GM21447 (cell line): ENCODE measurements around the gene MEGF6.

Experiments used
- ATAC-seq: cut with Tn5 transposase; IDR thresholded peaks from one replicate; pipeline ENCODE4 v1.9.1; 2021; ENCODE audit not compliant: unreplicated experiment

MEGF6 gene

DNA sequence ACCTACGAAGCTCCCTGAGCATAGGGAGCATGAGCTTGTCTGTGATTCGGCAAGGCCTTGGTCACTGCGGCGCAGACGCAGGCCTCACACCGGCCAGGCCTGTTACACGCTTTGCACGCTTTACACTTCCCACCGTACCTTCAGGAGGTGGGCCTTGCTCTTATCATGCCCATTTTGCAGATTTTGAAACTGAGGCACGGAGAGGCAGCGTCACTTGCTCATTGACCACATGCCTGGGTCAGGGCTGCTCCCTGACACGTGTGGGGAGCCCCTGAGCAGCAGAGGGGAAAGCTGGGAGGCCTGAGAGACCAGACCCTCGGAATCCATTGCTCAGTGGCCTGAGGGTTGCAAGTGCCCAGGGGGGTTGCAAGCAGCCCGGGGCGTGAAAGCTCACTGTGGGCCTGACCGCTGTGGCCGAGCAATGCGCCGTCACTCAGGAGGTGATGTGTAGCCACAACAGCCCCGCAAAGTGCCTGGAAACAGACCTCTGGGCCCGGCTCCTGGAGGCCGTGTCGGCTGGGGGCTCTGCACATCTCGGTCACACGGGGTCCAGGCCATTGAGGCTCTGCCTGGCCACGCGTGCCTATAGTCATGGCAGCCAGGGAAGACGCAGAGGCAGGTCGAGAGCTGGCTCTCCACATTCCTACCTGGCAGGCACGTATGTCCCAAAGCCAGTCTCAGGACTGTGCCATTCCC is 149.9 kb downstream of the MEGF6 start:
- no peak for ATAC-seq

DNA sequence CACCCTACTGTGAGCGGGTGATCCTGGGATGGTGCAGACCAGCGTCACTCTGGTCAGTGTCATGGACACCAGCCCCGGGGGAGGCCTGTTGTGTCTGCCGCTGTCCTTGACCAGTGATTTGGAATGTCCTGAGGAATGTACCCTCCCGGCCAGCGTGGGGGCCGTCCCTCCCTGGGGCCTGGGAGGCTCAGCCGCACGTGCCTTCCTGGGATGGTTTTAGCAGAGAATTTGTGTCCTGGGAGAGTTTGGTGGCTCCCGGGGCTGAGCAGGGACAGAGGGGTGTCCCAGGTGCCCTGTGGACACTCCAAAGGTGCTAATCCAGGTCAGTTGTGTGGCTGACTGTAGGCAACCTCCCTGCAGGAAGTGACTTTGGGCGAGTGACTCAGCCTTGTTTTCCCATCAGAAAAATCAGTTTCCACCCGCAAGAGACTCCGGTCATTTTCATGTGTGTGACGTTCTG is 150.6 kb downstream of the MEGF6 start:
- ATAC-seq, result no peak

DNA sequence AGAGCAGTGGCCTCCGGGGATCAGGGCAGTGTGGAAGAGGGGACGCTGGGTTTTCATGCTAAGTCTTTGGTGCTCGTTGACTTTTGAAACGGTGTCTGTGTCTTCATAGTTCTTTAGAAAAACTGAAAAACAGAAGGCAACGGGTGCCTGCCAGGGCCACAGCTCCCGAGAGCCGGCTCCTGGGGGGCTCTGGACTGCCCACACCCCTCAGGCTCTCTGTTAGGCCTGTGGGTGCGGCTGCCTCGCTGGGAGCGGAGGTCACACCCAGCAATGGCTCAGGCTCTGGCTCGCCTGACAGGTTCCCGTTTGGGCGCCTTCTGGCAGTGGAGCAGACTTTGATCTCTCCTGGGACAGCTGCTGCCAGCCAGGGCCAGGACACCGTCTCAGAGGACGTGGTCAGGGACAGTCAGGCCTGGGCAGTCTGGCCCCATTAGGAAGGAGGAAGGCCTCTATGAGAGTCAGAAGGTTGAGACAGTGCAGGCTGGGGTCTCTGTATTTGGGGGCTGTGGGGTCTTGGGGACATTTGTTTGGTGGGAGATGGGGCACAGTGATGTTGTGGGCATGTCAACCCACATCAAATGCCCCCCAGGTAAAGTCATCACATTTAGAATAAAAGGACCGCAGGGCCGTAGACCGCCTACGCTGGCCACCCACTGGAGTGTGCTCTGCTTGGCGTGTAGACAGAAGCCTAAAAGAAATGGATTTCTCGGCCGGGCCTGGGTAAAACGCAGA is 151.2 kb downstream of the MEGF6 start:
- ATAC-seq, result no peak

DNA sequence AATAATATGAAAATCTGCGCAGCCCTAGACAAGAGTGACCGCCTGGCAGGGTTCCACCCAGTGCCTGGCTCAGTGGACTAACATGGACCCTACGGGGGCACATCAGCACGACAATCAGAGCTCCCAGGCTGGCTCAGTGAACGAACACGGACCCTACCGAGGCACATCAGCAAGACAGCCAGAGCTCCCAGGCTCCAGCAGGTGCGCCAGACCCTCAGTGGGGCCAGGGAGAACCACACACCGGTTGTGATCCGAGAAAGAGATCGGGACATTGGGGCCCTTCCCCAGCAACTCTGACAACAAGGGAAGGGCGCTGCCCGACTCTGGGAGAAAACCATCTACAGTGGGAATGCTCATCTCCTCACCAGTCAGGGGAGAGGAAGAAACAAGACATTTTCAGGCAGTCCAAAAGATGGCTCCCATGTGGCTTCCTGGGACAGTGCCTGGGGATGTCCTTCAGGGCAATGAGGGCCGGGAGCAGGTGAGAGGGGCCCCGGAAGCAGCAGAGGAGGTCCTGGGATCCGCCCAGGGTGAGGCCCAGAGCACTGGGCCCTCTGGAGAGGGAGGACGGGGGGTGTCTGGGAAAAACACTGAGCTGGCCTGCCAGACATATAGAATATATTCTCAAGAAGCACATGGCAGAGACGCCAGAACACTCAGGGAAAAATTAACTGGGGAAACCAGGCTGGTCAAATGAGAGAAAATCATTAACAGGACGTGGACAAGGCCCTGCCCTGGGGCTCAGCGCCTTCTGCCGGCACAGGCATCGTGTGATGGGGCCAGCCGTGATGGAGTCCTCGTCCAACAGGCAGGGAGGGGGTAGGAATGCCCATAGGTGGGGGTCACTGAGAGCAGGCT is 152.0 kb downstream of the MEGF6 start:
- no peak for ATAC-seq

DNA sequence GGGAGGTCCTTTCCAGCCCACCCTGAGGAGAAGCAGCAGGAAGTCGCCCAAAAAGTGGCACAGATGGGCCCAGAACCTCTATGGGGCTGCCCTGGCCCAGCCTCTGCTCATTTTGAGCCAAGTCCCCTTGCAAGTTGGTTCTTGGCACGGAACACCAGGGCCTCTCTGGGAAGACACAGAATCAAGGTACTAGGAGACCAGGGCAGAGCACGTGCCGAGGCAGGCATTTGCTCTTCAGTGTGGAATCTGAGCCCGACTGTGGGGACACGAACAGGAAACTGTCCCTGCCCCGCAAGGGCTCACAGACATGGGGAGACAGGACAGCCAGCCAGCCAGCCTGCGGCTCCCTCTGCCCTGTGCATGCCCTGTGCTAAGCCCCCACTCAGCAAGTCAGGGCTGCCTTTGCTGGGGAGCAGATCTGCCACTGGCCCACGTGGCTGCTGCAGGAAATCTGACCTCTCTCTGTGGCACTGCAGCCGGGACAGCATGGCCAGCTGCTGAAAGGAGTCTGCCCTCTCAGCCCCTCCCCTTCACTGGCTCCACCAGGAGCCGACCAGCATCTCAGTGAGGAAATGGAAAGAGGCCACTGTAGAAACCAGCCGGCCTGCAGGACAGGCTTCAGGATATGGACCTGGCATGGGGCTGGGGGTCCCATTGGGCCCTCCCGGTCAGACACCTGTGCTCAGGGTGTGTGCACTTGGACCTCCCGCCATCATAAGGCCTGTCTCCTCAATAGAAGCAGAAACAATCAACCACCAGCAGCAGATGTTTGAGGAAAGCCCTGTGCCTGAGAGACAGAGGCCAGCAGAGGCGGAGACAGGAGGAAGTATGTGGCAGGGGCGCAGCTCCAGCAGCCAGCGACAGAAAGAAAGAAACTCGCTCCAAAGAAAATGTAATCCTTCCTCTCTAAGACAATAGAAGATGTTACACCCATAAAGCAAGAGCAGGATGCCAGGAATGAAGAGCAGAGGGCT is 153.1 kb downstream of the MEGF6 start:
- no peak for ATAC-seq

DNA sequence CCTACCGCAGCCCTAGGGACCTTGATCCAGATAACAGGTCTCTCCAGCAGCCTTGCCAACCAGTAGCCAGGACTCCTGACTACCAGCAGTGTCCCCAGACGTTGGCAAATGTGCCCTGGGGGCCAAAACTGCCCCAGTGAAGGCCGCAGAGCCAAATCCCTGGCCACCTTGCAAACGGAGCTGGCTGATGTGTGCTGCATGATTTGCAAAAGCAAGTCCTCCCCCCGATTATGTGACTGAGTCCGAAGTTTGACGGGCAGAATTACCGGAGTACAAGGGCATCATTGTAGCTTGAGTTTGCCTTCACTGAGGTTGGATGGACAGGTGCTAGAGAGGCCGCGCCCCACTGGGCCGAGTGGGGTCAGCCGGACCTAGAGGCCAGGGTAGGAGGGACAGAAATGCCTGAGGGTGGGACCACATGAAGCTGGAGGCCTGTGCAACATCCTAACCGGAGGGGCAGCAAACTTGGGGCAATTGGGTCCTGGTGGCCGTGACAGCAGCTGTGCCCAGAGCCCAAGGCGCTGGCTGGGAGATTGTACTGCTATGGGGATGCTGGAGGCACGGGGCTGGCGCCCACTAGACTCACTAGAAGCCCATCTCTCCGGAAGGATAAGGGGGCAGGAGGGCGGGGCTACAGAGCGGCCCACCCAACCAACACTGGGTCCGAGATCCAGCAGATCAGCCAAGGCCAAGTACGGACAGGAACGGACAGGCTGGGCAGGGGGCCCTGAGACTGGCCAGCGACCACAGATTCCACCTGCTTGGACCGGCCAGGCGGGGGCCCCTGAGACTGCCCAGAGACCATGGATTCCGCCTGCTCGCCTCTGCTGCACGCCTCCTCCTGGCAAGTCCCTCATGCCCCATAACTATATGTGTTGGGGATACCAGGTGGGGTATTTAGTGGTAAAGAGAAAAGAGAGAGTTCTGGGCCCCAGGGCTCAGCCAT is 154.1 kb downstream of the MEGF6 start:
- ATAC-seq, result no peak

DNA sequence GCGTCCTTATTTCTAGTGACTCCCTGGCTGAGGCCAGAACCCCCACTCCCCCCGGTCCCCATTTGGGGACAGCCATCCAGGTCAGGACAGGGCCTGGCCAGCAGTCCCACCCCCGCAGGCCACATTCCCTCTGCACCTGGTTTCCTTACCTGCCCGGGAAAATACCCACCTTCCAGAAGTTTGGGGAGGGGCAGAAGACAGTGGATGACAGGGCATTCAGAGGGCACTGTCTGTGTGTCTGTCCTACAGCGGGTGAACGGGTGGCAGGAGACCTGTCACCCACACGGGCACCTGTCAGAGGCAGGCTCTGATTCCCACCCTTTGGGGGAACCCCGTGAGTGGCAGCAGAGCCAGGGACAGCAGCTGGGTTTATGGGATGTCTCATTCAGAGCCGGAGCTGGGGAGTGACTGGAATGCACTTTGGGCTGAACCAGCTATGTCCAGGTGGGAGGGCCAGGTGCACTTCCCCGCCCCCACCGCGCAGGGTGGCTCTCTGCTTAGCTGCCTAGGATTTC is 154.8 kb downstream of the MEGF6 start:
- ATAC-seq, result no peak

DNA sequence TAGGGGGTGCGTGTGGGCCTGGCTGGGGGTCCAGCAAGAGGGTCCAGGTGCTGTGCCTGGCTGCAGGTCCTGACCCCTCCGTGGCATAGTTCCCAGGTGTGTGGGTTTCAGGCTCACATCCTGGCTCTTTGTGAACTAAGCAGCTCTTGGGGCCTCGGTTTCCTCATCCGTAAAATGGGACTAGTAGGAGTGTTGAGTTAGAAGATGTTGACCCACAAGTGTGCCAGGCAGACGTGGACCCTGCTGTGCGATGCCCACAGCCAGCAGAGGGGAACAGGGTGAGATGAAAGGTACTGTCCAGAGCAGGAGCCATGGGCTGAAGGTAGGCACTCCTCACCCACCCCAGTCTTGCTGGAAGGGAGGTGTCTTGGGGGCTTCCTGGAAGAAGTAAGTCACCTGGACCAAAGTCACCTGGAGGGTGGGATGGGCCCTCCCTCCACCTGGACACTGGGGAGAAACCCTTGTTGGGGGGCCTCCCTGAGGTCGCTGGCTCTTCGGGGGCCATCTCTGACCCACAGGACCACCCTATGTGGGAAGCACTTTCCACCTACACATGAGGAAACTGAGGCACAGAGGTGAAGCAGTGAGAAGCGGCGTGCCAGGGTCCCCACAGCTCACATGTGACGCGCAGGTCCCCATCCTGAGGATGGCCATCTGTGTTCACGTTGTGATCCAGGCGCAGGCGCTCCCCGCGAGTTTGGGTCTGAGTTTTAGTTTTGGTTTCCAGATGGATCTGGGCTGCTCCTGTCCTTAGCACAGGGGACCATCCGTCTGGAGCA is 155.4 kb downstream of the MEGF6 start:
- ATAC-seq, result no peak

DNA sequence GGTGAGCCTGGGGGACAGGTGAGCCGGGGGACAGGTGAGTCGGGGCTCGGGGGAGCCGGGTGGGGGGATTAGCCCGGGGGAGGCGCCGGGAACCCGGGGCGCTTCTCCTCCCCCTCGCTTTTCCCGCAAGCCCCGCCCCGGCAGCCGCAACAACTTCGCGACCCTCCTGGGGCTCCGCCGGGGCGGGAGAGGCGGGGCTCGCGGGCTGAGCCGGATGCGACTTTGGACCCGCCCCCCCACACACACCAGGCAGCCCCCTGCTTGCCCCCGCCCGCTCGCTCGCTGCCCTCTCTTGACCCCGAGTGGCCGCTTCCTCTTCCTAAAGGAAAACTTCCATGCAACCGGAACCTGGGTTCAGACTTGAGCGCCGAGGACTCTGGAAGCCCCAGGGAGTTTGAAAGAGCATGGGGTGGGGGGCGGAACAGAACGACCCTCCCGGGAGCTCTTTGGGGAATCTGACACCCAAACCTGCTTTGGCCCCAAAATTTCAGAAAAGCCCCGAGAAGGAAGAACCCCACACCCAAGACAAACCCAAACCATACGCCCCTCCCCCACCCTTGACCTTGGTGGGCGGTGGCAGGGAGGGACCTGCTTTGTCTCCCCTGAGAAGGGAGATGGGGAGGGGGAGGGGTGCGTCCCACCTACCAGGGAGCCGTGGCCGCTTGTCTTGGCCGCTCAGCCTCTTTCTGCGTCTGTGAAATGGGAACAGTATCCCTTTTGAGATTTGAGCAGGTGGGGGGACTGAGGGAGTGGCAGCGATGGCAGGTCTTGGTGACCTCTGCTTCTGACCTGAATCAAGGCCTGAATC is 156.3 kb downstream of the MEGF6 start:
- ATAC-seq, result no peak

DNA sequence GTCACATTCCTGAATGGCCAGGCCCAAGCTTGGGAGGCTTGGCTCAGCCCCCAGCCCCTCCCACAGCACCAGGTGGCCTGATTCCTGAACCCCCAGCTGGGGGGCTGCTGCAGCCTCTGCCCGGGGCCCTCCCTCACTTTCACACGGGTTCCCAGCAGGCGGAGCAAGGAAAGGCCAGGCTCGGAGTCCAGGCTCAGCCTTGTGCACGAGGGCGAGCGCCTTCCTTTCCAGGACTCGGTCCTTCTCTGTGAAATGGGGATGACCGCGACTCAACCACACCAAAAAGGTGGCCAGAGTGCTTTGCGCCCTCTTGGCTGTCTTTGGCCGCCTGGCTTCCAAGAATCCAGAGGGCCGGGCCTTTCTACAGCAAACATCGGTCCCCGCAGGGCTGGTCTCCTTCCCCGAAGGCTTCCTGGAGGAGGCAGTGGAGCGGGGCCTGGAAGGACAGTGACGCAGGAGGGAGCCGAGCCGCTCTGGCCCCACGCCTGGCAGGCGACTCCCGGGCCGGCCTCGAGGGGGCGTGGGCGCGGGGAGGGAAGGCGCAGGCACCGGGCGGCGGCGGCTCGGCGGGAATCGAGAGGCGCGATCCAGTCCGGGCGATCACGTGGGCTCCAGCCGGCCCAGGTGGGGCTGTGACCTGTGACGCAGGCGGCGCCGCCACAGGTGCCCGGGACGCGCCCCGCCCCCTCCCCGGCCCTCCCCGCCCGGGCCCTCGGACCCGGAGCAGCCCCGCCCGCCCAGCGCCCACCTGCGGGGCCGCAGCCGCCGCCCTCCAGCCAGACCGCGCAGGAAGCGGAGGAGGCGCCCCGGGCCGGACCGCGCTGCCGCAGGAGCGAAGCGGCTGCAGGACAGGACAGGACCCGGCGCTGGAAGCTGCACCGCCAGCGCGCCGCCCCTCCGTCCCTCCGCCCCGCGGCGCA is 157.2 kb downstream of the MEGF6 start, which contains the start of gene ARHGEF16:
Gene ARHGEF16, plus strand, starts transcription at position 775 of the 920 bp plus-strand sequence. CDS start 8,420 bp downstream, outside the sequence.
- ATAC-seq, result no peak

DNA sequence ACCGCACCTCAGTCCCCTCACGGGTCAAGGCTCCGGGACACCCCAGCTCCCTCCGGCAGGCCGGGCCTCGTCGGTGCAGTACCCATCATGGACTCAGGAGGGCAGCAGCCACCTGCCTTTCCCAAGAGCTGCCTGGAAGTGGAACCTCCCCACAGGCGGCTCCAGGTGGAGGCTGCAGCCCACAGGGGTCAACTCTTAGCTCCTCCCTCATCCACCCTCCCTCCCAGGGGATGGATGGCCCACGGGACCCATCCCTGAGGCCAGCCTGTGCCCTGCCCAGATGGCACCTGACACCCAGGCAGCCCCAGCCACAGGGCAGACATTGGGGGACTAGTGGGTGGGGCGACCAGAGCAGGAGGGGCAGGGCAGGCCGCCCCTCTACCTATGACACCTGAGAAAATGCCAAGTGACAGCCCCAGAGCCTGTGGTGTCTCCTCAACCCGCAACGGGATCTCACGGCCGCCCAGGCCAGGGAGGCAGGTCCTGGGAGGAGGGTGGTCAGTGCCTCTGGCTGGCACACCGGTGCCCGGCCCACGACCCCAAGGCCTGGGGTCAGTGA is 158.0 kb downstream of the MEGF6 start:
- ATAC-seq, result no peak

DNA sequence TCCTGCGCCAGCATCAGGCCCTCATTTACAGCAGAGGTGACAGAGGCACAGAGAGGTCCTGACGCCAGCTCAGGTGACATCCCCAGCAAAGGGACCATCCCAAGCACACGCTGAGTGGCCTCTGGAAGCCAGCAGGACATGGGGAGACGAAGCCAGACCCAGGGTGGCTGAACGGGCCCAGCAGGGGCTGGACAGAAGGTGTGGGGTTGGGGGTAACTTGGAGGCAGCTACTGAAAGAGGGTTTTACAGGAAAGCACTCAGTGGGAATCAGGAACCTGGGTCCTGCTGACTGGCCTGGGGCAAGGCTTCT is 158.5 kb downstream of the MEGF6 start:
- no peak for ATAC-seq

DNA sequence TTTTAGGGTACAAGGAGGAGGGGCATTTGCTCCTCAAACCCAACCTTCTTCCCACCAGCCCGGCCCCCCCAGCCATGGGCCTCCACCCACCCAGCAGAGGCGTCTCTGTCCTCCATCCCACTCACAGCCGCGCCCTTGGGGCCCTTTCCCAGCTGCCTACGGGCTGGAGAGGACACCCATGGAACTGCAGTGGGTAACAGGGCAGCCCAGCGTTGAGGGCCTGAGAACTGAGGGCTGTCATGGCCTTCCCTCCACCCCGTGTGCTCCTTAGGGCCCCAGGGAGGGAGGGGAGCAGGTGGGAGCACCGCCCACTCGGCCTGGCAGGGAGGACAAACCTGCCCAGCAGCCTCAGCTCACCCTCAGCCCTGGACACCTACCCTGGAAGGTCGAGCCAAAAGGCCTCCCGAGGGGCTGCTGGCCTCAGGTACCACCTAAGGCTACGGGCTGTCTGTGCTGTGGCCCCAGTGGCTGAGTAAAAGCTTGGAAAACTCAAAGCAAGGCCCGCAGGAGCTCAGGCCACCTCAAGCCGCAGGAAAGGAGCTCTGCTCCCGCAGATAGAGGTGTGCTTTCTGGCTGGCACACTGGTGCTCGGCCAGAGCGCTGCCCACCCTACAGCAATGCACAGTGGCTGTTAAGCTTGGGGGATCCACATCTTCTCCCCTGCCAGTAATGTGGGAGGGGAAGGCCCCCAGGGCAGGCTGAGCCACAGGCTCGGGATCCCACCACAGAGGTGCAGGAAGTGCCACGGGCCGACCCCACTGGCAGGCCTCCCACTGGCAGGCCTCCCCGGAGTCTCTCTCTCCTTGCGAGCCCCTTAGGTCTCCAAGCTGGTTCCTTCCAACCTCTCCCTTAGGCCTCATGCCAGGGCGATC is 159.1 kb downstream of the MEGF6 start:
- no peak for ATAC-seq

DNA sequence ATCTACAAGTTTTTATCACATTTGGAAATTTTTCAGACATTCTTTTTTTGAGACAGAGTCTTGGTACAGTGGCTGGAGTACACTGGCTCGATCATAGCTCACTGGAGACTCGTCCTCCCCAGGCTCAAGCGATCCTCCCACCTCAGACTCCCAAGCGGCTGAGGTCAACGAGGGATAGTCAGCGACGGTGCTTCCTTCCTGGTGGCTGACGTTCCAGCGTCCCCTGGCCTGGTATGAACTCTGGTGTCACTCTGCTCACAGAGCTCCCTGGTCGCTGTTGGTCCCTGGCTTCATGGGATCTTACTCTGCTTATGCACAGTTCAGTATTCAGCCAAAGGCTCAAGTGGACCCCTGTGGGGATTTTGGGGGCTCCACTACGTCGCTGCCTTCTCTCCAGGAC is 160.3 kb downstream of the MEGF6 start:
- no peak for ATAC-seq

DNA sequence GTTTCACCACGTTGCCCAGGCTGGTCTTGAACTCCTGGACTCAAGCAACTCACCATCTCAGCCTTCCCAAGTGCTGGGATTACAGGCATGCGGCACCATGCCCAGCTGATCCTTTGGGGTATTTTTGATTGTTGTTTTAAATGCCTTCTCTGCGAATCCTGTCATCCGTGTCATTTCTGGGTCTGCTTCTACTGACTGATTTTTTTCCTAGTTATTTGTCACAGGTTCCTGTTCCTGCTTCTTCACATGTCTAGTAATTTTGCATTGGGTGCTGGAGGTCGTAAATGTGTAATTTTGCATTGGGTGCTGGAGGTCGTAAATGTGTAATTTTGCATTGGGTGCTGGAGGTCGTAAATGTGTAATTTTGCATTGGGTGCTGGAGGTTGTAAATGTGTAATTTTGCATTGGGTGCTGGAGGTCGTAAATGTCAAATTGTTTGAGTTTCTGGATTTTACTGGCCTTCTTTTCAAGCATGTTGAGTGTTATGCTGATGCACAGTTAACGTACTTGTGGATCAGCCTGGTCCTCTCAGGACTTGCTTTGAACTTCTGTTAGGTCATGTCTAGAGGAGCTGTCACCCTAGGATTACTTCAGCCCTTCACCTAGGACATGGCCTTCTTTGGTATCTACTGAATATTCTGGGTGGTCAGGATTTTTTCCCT is 161.0 kb downstream of the MEGF6 start:
- ATAC-seq, result no peak
